Epithelial cell of esophagus (primary cell): ENCODE results near the gene MAB21L2.

Experiments used
- DNase-seq: peaks from one replicate; pipeline ENCODE4 v3.0.0; 2010; ENCODE audit warnings: low read depth
- H3K4me3 ChIP-seq: 2 replicates; pipeline ENCODE4 v1.5.1; 2011; ENCODE audit warnings: mild to moderate bottlenecking, low read length, control low read depth
- CTCF ChIP-seq: IDR thresholded peaks from 2 replicates; pipeline ENCODE4 v1.5.1; 2011; ENCODE audit warnings: low read depth, mild to moderate bottlenecking, low read length, control low read depth, inconsistent platforms; ENCODE audit not compliant: insufficient read depth; ENCODE audit errors: missing control alignments

Gene MAB21L2

DNA sequence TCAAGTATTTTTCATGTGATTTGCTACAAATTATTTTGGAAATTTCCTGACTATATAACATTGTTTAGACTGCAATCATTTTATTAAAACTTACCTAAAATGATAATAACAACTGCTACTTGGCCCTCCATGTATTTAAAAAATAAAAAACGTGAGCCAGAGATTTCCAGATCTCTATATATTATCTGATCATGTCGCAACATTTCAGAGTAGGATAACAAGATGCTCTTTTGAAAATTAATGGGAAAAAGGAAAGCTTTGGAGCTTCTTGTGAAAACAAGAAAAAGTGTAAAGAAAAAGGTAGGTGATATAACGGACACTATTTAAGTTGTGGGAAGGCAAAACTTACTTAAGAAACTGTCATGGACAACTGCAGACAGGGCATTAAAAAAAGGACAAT lies 14.9 kb upstream of the MAB21L2 start:
- DNase-seq = no peak

GRCh38 chr4:150569384-150569987 lies 12.5 kb upstream of the MAB21L2 start:
- TF ChIP-seq CTCF = no peak
- H3K4me3 ChIP-seq = no peak overlapping the region
- no peak for DNase-seq

More for the DNA sequence above, 14.9 kb upstream of the MAB21L2 start:
- no peak overlapping the region for H3K4me3 ChIP-seq
- no peak for TF ChIP-seq CTCF

- DNase-seq = no peak
- no peak for TF ChIP-seq CTCF
- no peak overlapping the region for H3K4me3 ChIP-seq
Measured at GRCh38 chr4:150569998-150570535, 11.9 kb upstream of the MAB21L2 start.

- TF ChIP-seq CTCF = no peak
- H3K4me3 ChIP-seq = no peak overlapping the region
- peak; percentile 24 for DNase-seq
Measured at GRCh38 chr4:150570862-150571261, 11.1 kb upstream of the MAB21L2 start.

DNA sequence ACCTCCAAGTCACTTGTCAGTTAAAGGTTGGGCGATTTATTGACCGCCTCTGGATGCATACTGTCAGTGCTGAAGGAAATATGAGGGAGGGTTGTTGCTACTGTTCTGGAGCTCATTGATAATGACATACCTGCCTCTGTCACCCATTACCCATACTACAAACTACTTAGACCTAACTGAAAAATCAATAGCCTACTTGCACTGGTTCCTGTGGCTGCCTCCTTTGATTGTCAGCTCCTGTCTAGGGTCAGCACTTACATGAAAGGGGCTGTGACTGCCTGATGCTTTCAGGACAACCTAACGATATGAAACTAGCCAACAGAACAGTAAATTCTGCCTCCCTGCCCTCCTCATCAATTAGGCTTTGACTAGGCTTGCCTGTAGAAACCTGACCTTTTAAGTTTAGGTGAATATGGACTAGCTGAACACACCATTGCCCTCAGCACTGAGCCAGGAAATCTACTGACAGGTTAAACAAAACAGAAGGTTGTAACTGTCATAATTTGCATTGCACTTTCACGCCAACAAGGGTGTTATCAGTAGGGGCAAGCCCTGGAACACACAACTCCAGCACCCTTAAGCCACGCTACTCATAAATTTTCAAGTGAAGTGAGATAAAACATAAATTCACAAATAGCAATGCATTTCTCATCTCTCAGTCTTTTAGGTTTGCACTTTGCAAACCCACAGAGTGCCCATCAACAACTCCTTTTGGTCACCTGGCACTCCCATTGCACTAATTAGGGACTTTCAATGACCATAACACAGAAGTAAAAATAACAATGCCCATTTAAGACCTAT lies 9.0 kb upstream of the MAB21L2 start:
- TF ChIP-seq CTCF = no peak
- H3K4me3 ChIP-seq = no peak overlapping the region
- DNase-seq = no peak

DNA sequence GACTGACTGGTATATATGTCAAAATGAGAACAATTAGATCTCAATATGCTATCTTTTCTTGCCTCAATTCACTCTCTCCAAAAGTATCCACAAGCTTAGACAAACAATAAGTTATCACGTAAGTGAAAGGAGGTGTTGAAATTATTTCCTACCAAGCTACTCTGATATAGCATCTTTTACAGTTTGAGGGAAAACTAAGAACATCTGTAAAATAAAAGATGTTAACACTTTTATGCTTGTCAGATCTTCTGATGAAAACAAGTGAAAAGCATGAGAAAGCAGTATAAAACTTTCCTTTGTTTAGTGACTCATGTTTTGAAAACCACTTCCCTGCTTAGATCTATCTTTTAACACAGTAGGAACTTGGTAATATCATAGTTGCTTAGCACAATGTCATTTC lies 8.4 kb upstream of the MAB21L2 start:
- DNase-seq = peak; percentile 8
- TF ChIP-seq CTCF = no peak

More for the DNA sequence above, 8.4 kb upstream of the MAB21L2 start:
- no peak overlapping the region for H3K4me3 ChIP-seq
